ENCODE results near the gene ULK3. TPM values are rescaled to one million over a fixed set of nuclear protein-coding genes. Genes with fewer than 3 reads are reported as not detected.
A peak's percentile ranks its signal among the peaks of the same experiment; 100 is the strongest.

The ULK3 gene
- total and polyA plus RNA-seq, 10 of the 15 experiments (the other 5 are each of a cell fraction or from before 2014, with no cell fraction given), result 0.64 to 38.8 (median 27.1) TPM

- TF ChIP-seq REST (IDR thresholded peaks at IDR 0.05; ENCODE audit: low read depth, low read length), result no peak
- peak; percentile 70 for TF ChIP-seq IKZF1 (conservative IDR thresholded peaks at IDR 0.05)
- peak; percentile 95 for TF ChIP-seq POLR2A (IDR thresholded peaks at IDR 0.05; ENCODE audit: low read depth, low read length)
- no peak for TF ChIP-seq ZNF384 (IDR thresholded peaks at IDR 0.05; ENCODE audit: borderline replicate concordance, low read depth, low read length)
- no peak for TF ChIP-seq BMI1 (IDR thresholded peaks at IDR 0.05; ENCODE audit: borderline replicate concordance)
- TF ChIP-seq ZNF207 (IDR thresholded peaks at IDR 0.05; ENCODE audit: borderline replicate concordance), result peak; percentile 87; the same call in 1 of the 2 replicates
- TF ChIP-seq ZBED1 (IDR thresholded peaks at IDR 0.05; ENCODE audit: borderline replicate concordance), result no peak
- TF ChIP-seq CBFB (IDR thresholded peaks at IDR 0.05; ENCODE audit: low read depth), result peak; percentile 20; the same call in 1 of the 2 replicates
- TF ChIP-seq ZBTB4 (CRISPR knock-in tag; IDR thresholded peaks at IDR 0.05), result no peak
- 0 out of 2 replicates have a peak, but pooled peaks have one; percentile 33 for TF ChIP-seq YY1 (IDR thresholded peaks at IDR 0.05; ENCODE audit: low read depth, low read length)
- no peak for TF ChIP-seq JUNB (IDR thresholded peaks at IDR 0.05)
- peak; percentile 5; the same call in 1 of the 2 replicates for TF ChIP-seq RUNX3 (IDR thresholded peaks at IDR 0.05; ENCODE audit: low read length)
- TF ChIP-seq CEBPB (IDR thresholded peaks at IDR 0.05; ENCODE audit: borderline replicate concordance in 1 of 2, low read depth in 2 of 2, low read length in 2 of 2), result no peak
Observed at GRCh38 chr15:74873036-74873755, 30.2 kb upstream of the ULK3 start, which contains the start of gene SCAMP2 (continued).

All from GM12878 (cell line).